Measurements from ENCODE around the gene CARM1.
"Not testable (repeated sequence)": the region's sequence is repeated elsewhere in the genome, so short reads cannot be mapped to it uniquely, and the experiment has no call there.

CARM1 gene

DNA sequence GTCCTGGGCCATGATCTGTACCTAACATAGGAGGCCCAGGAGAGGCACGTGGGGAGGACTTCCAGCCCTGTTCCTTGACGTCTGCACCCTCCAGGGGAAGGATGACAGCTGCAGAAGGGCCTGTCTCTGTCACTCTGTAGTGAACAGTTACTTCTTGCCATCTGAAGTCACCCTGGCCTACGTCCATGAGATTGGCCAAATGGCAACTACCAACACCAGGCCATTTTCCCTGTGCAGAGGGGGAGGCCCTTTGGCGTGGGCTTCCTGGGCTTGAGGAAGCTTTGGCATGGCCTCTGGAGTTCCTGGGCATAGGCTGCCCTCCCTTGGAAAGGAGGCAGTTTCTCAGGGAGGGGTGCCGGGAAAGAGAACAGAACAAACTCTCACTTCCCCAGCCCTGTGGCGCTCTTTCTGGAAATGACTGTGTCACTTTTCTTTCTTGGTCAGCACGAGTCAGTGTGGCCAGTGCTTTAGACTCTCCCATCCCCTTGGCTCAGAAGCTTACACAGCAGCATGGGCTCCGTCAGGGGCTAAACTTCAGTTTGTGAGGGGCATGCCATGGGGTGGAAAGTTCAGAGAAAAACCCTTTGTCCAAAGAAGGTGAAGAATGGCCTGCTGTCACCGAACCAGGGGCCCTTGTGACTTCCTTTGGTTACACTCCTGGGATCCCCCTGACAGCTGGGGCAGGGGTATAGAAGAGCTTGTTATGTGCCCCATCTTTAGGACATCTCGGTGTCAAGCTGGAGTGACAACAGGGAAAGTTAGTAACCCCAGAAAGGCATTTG is 5.3 kb downstream of the CARM1 start:
- Histone ChIP-seq H3K27me3 (no peaks in the 10 kb centered on the region), H3K4me3 (peak overlapping the region in 6 of 10 experiments; percentile 11 to 30 (median 19); a peak in 6 of 20 replicates), H4K20me1 (peaks cover 28 to 92% (median 71%) of the 10 kb centered on the region in 11 experiments; a peak in 21 of 22 replicates), H3K36me3 (peaks cover 8 to 36% (median 18%) of the 10 kb centered on the region in 11 experiments; a peak in 16 of 22 replicates), H3K4me1 (peaks cover 88 to 92% (median 89%) of the 10 kb centered on the region in 10 experiments), H3K4me2 (peak overlapping the region; percentile 56 to 97 (median 77)), H3K9ac (peak overlapping the region; percentile 16 to 96 (median 68); a peak in 21 of 22 replicates), H3K27ac (peak overlapping the region; percentile 51 to 84 (median 72); a peak in 21 of 22 replicates), H3K9me3 (replicated peaks in 1 of 11) (no peaks in the 10 kb centered on the region)
- no peak for TF ChIP-seq Cebpa-rat (IDR thresholded peaks at IDR 0.05)

DNA sequence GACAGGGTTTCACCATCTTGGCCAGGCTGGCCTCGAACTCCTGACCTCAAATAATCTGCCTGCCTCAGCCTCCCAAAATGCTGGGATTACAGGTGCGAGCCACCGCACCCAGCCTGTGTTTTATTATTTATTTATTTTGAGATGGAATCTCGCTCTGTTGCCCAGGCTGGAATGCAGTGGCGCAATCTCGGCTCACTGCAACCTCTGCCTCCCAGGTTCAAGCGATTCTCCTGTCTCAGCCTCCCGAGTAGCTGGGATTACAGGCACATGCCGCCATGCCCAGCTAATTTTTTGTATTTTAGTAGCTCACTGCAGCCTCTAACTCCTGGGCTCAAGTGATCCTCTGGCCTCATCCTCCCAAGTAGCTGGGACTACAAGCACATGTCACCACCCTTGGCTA is 6.3 kb downstream of the CARM1 start:
- not testable (repeated sequence) for H3K27me3 ChIP-seq; H3K9me3 ChIP-seq (replicated peaks in 1 of 11)
- H4K20me1 ChIP-seq: peaks cover 38 to 100% (median 77%) of the 10 kb centered on the region in 11 experiments
- H3K36me3 ChIP-seq: peaks cover 11 to 42% (median 21%) of the 10 kb centered on the region in 11 experiments; a peak in 18 of 22 replicates
- peak overlapping the region in 4 of 10 experiments; percentile 4 to 24 (median 15); a peak in 2 of 20 replicates for H3K4me3 ChIP-seq
- H3K4me1 ChIP-seq: peaks cover 88 to 97% (median 96%) of the 10 kb centered on the region in 10 experiments
- H3K27ac ChIP-seq: peak overlapping the region; percentile 51 to 84 (median 72)
- H3K4me2 ChIP-seq: peak overlapping the region; percentile 56 to 97 (median 77)
- peak overlapping the region; percentile 40 to 96 (median 67); a peak in 21 of 22 replicates for H3K9ac ChIP-seq

GRCh38 chr19:10878253-10878652 is 6.9 kb downstream of the CARM1 start:
- H3K9me3 ChIP-seq (replicated peaks in 1 of 11): no peaks in the 10 kb centered on the region
- peak overlapping the region; percentile 40 to 96 (median 67); a peak in 21 of 22 replicates for H3K9ac ChIP-seq
- peaks cover 83 to 91% (median 89%) of the 10 kb centered on the region in 10 experiments for H3K4me1 ChIP-seq
- TF ChIP-seq Cebpa-rat (IDR thresholded peaks at IDR 0.05): no peak
- H3K4me3 ChIP-seq: peak overlapping the region in 5 of 10 experiments; percentile 4 to 17 (median 13); a peak in 5 of 20 replicates
- H3K27me3 ChIP-seq: no peaks in the 10 kb centered on the region
- peak overlapping the region; percentile 56 to 97 (median 77) for H3K4me2 ChIP-seq
- H3K27ac ChIP-seq: peak overlapping the region; percentile 51 to 84 (median 72)
- H3K36me3 ChIP-seq: peaks cover 17 to 49% (median 27%) of the 10 kb centered on the region in 11 experiments; a peak in 19 of 22 replicates
- peaks cover 44 to 100% (median 80%) of the 10 kb centered on the region in 11 experiments for H4K20me1 ChIP-seq

GRCh38 chr19:10881403-10882107 is 10.2 kb downstream of the CARM1 start:
- Histone ChIP-seq H3K27ac (peak overlapping the region in 5 of 11 experiments; percentile 5 to 74 (median 23); a peak in 5 of 22 replicates), H3K36me3 (peaks cover 7 to 45% (median 29%) of the 10 kb centered on the region in 11 experiments; a peak in 20 of 22 replicates), H3K4me1 (peaks cover 58 to 79% (median 64%) of the 10 kb centered on the region in 10 experiments), H3K9ac (peak overlapping the region in 8 of 11 experiments; percentile 2 to 52 (median 34); a peak in 10 of 22 replicates), H3K9me3 (replicated peaks in 1 of 11) (no peaks in the 10 kb centered on the region), H4K20me1 (peaks cover 75 to 100% (median 93%) of the 10 kb centered on the region in 11 experiments), H3K27me3 (no peaks in the 10 kb centered on the region), H3K4me3 (no peak overlapping the region), H3K4me2 (peak overlapping the region; percentile 0 to 82 (median 63); a peak in 17 of 22 replicates)
- TF ChIP-seq Cebpa-rat (IDR thresholded peaks at IDR 0.05): no peak

- Histone ChIP-seq H3K4me3 (no peak overlapping the region), H3K27ac (peak overlapping the region in 4 of 11 experiments; percentile 5 to 74 (median 29); a peak in 3 of 22 replicates), H3K9ac (peak overlapping the region in 4 of 11 experiments; percentile 2 to 49 (median 39); a peak in 6 of 22 replicates), H3K4me2 (peak overlapping the region in 9 of 11 experiments; percentile 31 to 82 (median 68); a peak in 17 of 22 replicates), H3K4me1 (peaks cover 57 to 79% (median 64%) of the 10 kb centered on the region in 10 experiments), H3K36me3 (peaks cover 7 to 45% (median 30%) of the 10 kb centered on the region in 11 experiments; a peak in 20 of 22 replicates), H3K27me3 (no peaks in the 10 kb centered on the region), H4K20me1 (peaks cover 79 to 100% (median 93%) of the 10 kb centered on the region in 11 experiments), H3K9me3 (replicated peaks in 1 of 11) (no peaks in the 10 kb centered on the region)
- no peak for TF ChIP-seq Cebpa-rat (IDR thresholded peaks at IDR 0.05)
These were observed 10.7 kb downstream of the CARM1 start for GRCh38 chr19:10882108-10882457.

GRCh38 chr19:10884274-10884673 is 12.9 kb downstream of the CARM1 start:
- Histone ChIP-seq H3K9ac (peak overlapping the region in 2 of 11 experiments; percentile 10 to 26; a peak in 1 of 22 replicates), H3K36me3 (peaks cover 7 to 53% (median 33%) of the 10 kb centered on the region in 11 experiments; a peak in 20 of 22 replicates), H3K4me1 (peaks cover 42 to 63% (median 53%) of the 10 kb centered on the region in 10 experiments), H4K20me1 (peaks cover 87 to 100% (median 98%) of the 10 kb centered on the region in 11 experiments), H3K9me3 (replicated peaks in 1 of 11) (no peaks in the 10 kb centered on the region), H3K4me3 (no peak overlapping the region), H3K27ac (peak overlapping the region in 2 of 11 experiments; percentile 26; a peak in 5 of 22 replicates), H3K4me2 (peak overlapping the region in 3 of 11 experiments; percentile 21 to 44 (median 29); a peak in 4 of 22 replicates), H3K27me3 (no peaks in the 10 kb centered on the region)
- no peak for TF ChIP-seq Cebpa-rat (IDR thresholded peaks at IDR 0.05)

DNA sequence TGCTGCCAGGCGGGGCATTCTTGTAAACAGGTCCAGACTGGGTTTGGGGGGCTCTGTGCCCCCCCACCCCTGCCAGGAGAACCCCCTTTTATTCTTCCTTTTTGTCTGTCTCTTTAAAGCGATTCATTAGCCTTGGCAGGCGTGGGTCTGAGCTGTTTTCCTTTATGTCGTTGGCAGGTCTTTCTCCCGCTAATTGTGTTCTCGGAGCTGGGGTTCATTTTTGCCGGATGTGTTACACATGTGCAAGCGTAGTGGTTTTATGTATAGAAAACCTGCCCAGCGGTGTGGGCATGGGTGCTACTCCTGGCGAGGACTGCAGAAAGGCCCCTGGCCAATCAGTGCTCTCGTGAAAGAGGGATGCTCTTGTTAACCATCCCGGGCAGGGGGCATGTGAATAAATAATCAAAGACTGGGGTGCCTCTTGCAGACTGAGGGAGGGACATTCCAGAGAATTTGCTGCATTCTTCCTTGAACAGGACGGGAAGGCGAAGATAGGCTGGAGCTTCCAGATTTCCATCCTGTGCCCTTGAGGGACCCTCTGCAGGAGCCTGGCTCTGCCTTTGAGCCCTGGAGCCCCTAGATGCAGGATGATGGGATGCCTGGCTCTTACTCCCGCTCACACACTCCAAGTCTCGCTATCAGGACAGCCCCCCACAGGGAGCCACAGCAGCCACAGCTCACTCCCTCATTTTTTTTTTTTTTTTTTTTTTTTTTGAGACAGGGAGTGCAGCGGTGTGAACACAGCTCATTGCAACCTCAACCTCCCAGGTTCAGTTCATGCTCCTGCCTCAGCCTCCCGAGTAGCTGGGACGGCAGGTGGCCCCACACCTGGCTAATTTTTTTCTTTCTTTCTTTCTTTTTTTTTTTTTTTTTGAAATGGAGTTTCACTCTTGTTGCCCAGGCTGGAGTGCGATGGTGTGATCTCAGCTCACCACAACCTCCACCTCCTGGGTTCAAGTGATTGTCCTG is 14.1 kb downstream of the CARM1 start:
- Histone ChIP-seq H3K9ac (no peak overlapping the region), H3K4me3 (no peak overlapping the region), H3K9me3 (replicated peaks in 1 of 11) (no peaks in the 10 kb centered on the region), H3K4me2 (no peak overlapping the region), H3K27me3 (no peaks in the 10 kb centered on the region), H4K20me1 (peaks cover 85 to 100% (median 97%) of the 10 kb centered on the region in 11 experiments), H3K36me3 (peaks cover 7 to 43% (median 32%) of the 10 kb centered on the region in 11 experiments; a peak in 20 of 22 replicates), H3K27ac (no peak overlapping the region), H3K4me1 (peaks cover 30 to 51% (median 41%) of the 10 kb centered on the region in 10 experiments)
- TF ChIP-seq Cebpa-rat (IDR thresholded peaks at IDR 0.05): no peak
